NCI-H1092 (cell line): ENCODE measurements around the gene PTTG2.
"Not testable (repeated sequence)": the region's sequence is repeated elsewhere in the genome, so short reads cannot be mapped to it uniquely, and the experiment has no call there.

ENCODE experiments used
- DNase-seq: peaks from one replicate; lab custom pipeline; 2025; lab: John Stamatoyannopoulos, UW

PTTG2 gene

GRCh38 chr4:37956941-37957340 lies 3.3 kb upstream of the PTTG2 start:
- no peak for DNase-seq

- DNase-seq: no peak
Measured at GRCh38 chr4:37958932-37959331, 1.3 kb upstream of the PTTG2 start.

GRCh38 chr4:37960679-37961450 lies 667 bp downstream of the PTTG2 start:
- no peak for DNase-seq

GRCh38 chr4:37964734-37965457 lies 4.7 kb downstream of the PTTG2 start:
- no peak for DNase-seq

GRCh38 chr4:37966044-37966443 lies 5.8 kb downstream of the PTTG2 start:
- DNase-seq: no peak

- no peak for DNase-seq
Measured at GRCh38 chr4:37967736-37968135, 7.5 kb downstream of the PTTG2 start.

GRCh38 chr4:37968747-37969146 lies 8.5 kb downstream of the PTTG2 start:
- no peak for DNase-seq

GRCh38 chr4:37970702-37971101 lies 10.5 kb downstream of the PTTG2 start:
- DNase-seq: no peak

- no peak for DNase-seq
Measured at GRCh38 chr4:37971202-37971601, 11.0 kb downstream of the PTTG2 start.

- no peak for DNase-seq
Measured at GRCh38 chr4:37973441-37973840, 13.2 kb downstream of the PTTG2 start.

GRCh38 chr4:37975321-37975822 lies 15.2 kb downstream of the PTTG2 start:
- DNase-seq: not testable (repeated sequence)

GRCh38 chr4:37976507-37976906 lies 16.3 kb downstream of the PTTG2 start:
- no peak for DNase-seq

- DNase-seq: peak; percentile 37
Measured at GRCh38 chr4:37976991-37977470, 16.8 kb downstream of the PTTG2 start.

- DNase-seq: peak; percentile 46
Measured at GRCh38 chr4:37977471-37978247, 17.5 kb downstream of the PTTG2 start.

- no peak for DNase-seq
Measured at GRCh38 chr4:37978248-37978924, 18.2 kb downstream of the PTTG2 start.

GRCh38 chr4:37980246-37980645 lies 20.0 kb downstream of the PTTG2 start:
- DNase-seq: no peak

- DNase-seq: no peak
Measured at GRCh38 chr4:37981425-37981824, 21.2 kb downstream of the PTTG2 start.

GRCh38 chr4:37981844-37982720 lies 21.9 kb downstream of the PTTG2 start:
- DNase-seq: no peak

- DNase-seq: no peak
Measured at GRCh38 chr4:37982736-37983135, 22.5 kb downstream of the PTTG2 start.

GRCh38 chr4:37983951-37984350 lies 23.8 kb downstream of the PTTG2 start:
- DNase-seq: no peak
